GM21528 (cell line): ENCODE data around the gene TSPAN1.

Experiments
- ATAC-seq: cut with Tn5 transposase; IDR thresholded peaks from one replicate; pipeline ENCODE4 v1.9.1; 2021; ENCODE audit warnings: mild to moderate bottlenecking, moderate library complexity; ENCODE audit not compliant: unreplicated experiment, low FRiP score

The TSPAN1 gene

DNA sequence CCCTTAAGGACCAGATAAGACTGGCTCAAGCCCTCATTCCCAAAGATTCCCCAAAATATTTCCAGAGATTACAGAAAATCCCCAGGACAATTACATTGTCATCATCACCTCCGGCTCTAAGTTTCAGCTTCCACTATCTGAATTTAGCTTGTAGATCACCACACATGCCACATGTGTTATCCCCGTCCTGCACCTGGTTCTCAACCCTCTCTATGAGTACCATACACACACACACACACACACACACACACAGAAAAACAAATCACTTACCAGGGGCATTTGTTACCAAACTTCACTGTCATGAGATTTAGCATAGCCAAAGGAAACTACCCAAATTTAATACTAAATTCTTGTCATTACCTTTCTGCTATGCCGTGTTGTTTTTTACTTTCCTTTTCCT, 15.4 kb upstream of the TSPAN1 start:
- ATAC-seq: no peak

DNA sequence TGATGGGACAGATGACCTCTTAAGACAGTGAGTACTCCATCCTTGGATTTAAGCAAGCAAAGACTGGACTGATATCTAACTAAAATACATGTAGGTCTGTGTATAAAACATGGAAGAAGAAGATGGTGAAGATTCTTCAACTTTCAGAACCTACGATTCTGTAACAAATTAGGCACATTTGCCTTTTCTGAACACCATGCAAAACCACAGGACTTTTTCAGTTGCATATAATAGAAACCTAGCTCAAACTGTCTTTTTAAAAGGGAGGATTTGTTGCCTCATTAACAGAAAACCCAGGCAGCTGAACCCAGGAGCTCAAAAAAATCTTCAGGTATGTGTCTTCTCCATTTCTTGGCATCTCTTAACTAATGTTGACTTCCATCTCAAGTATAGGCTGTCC, 14.7 kb upstream of the TSPAN1 start:
- no peak for ATAC-seq

DNA sequence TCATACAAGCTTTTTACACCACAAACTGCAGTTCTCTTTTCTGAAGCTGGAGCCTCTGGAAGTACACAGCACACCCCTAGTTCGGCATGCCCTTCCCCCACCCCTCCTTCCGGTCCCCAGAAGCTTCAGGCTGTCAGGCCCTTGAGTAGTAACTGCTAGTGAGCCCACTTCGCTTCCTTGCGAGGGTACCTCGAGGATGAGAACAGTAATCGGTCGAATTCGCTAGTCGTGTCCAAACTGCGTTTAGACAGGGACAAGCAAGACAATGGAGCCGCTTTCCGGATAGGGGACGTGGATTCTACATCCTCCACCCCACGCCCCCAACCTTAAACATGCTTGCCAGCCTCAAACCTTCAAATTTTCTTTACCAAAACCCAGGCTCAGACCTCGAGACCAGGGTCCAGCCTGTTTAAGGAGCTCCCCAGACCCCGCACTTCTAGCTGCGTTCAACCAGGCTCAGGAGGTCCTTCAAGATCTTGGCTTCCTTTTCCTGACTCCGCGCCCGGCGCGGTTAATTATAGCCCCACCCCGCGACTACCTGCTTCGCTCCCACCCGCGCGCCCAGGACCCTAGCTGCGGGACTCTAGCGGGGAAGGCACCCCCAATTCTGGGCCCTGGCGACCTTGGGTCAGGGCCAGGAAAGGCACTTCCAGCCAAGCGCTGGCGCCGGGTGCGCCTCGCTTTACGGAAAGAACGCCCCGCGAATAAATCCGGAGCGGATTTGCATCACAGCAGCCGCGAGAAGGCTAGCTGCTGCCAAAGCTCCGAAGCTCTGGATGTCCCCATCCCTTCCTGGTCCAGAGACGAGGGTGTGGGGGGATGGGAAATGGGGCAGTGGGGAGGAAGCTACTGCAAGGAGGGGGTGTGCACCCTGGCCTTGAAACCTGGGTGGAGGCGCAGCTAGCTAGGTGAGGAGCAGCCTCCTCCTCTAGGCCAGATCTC, 8.1 kb upstream of the TSPAN1 start:
- ATAC-seq: no peak

DNA sequence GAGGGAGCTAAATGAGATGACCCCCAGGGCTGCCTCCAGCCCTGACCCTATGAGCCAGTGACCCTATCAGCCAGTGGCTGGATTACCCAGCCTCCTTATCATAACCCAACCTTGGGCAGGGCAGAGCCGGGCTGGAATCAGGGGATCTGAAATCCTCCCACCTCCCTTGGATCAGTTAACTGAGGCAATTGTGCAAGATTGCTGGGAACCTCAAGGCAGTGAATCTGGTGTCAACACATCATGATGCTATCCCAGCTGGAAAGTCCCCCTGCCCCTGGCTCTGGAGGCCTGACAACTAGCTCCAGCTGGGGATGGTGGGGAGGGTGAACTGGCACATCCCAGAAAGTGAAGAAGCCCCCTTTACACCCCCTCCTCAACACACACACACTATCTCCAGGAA, 6.4 kb upstream of the TSPAN1 start:
- ATAC-seq: no peak

DNA sequence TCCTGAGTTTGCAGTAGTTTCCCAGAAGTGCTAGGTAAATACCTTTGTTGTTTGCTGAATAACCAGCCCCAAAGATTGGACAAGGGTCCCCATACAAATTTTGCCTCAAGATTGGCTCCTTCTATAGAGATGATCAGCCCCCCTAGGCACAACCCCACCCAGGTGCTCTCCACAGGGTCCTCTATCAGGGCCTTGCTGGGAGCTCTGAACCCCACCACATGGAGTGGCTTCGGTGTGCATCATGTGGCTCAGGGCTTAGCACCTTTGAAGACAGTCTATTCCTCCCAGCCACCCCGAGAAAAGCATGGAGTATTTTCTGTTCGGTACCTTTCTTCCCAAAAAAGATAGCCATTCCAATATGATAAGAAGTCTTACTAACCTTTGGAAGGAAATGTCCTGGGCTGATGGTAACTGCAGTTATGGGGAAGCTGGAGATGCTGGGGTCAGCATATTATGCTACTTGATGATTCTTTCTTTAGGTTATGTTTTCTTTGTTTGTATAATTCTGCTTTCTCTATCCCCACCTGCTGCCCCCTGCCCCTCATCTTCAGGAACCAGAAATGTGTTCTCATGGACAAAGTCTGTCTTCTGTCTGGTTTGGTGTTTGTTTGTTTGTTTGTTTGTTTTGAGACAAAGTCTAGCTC, 5.0 kb upstream of the TSPAN1 start:
- no peak for ATAC-seq

DNA sequence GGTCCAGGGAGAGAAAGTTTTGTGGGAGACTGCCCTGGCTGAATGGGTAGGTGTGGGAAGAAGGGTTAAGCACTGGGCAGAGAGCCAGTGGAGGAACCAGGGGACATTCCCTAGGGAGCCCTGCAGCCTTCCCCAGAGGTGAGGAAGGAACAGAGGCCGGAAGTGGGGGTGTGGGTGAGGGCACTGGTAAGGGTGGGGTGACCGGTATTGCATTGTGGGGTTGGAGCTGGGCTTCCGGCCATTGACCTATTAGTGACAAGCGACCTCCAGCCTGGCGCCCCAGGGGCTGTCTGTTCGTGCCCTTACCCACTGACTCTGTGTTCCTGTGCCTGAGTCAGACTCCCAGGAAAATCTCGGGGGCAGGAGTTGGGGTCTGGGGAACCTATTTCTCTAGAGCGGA, 3.5 kb upstream of the TSPAN1 start:
- no peak for ATAC-seq

DNA sequence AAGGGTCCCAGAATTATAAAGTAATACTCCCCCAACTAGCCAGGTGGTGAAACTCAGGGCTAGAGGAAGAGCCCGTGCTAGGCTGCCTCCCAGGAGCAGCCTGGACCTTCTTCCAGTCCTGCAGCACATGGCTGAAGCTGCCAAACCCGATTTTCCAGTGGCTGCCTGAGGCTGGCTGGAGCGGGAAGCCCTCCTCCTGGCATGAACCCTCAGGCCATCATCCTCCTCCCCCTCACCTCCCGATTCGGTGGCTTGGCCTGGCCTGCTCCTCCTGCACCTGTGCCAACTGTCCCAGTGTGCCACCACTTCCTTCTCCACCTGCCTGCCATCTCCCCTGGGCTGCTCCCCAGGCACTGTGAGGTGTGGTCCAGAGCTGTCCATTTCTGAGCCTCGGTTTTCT, 3.0 kb upstream of the TSPAN1 start:
- ATAC-seq: no peak

DNA sequence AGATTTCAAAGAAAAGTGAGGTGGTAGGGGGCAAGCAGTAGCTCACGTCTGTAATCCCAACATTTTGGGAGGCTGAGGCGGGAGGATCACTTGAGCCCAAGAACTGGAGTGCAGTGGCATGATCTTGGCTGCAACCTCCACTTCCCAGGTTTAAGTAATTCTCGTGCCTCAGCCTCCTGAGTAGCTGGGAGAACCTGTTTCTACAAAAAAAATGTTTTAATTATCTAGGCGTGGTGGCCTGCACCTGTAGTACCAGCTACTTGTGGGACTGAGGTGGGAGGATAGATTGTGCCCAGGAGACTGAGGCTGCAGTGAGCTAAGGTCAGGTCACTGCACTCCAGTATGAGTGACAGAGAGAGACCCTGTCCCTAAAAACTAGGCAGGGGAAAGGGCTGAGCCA, 2.6 kb upstream of the TSPAN1 start:
- no peak for ATAC-seq

DNA sequence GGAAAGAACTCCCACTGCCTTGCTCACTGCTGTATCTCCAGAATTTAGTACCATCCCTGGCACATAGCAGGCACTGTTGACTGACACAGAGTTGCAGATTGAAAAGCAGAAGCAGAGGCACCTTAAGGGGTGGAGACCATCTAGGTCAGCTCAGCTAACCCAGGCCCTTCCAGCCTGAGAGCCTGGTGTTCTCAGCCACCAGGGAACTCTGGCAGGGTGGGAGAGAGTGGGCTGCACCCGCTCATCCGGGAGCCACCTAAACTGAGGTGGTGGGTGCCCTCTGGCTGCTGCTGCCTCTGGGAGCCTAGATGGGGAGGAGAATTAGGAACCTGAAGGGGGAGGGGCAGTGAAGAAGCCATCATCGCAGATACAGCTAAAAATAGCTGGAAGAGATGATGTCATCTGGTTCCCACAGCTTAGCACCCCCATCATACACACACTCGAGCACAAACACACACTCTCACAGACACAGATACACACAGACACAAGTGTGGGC, 1.5 kb upstream of the TSPAN1 start:
- ATAC-seq: no peak

DNA sequence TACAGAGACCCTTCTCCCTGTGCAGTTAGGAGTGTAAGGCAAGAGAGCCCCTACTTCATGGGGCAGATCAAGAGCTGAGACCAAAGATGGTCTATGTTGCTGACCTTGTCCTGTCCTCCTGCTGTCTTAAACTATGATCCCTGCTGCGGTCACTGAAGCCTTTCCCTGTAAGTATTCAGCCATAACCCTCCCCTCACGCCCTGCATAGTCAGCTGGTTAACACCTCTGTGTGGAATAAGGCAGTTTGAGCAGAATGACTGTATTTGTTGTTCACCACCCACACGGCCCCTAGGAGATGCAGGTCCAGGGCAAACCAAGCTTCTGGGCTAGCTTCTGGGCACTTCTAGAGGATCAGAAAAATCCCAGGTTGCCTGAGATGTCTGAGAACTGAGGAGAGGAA, 356 bp downstream of the TSPAN1 start:
- no peak for ATAC-seq

DNA sequence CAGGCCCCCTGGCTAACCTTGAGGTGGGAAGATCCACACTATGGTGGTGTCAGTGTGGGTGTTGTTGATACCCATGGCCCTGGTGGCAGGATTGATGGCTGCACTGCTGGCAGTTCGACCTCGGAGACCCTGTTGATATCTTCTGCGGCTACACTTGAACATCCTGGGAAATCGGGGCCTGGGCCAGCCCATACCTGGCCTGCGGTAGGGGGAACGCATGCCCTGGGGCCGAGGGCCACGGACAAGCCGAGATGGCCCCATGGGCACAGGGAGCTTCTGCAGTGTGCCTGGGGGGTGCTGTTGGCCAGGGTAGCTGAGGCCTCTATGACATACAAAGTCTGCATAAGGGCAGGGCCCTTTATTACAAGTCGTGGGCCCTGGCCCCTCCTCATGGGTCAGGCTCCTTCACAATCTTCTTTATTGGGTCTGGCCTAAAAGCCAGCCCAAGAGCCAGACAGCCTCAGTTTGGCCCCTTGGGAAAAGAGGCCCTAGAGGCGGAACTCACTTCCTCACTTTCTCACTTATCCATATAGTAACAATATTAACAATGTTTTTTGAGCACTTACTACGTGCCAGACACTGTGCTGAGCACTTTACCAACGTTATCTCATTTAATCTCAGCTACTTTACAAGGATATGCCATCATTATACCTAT, 1.5 kb downstream of the TSPAN1 start, which contains the start of gene P3R3URF:
Gene P3R3URF (minus strand): TSS at position 278 of the 655 bp plus-strand sequence. CDS start 17 bp downstream, at position 261.
- ATAC-seq: no peak

DNA sequence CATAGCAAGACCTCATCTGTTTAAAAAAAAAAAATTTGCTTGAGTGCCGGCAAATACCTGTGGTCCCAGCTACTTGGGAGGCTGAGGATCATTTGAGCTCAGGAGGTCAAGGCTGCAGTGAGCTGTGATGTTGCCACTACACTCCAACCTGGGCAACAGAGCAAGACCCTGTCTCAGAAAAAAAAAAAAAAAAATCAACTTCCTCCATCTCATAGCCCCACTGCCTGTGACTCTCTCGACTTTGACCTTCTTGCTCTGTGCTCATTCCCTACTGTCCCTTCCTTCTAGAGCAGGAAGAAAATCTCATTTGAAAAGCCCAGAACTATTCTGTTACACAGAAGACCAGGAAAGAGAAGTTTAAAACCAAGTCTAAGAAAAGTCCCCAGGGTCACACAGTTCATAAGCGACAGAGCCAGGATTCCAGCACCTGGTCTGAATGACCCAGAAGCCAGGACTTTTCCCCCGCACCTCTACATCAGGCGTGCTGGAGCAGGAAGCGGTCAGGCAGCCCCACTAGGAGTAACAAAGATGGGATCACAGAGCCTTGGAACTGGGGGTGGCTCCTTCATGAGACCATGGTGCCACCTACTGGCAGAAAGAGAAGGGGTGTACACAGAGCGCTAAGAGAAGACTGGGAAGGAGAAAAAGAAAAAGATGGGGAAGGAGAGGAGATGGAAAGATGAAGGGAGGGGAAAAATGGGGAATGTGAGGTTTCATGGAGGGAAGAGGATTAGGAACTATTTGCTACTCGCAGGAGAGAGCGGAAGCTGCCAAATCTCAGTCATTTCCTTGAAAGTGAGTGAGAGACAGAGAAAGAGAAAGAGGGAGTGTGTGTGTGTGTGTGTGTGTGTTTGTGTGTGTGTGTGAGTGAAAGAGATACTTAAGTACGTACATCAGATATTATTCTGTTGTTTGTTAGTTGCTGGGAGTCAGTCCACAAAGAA, 4.5 kb downstream of the TSPAN1 start:
- ATAC-seq: no peak

DNA sequence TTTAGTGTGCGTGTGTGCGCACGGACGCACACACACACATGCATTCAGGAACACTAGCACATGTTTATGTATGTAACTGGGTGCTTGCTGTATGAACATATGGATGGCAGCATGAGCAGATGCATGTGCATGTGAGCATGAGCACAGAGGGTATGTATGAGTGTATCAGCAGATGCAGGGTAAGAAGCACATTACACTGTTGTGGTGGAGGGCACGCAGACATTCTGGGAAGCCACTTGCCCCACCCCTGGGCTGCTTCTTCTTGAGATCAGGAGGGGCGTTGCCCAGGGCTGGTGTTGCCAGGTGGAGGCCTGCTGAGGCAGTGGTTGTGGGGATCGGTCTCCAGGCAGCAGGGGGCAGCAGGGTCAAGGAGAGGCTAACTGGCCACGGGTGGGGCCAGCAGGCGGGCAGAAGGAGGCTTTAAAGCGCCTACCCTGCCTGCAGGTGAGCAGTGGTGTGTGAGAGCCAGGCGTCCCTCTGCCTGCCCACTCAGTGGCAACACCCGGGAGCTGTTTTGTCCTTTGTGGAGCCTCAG, 5.3 kb downstream of the TSPAN1 start:
- ATAC-seq: no peak

DNA sequence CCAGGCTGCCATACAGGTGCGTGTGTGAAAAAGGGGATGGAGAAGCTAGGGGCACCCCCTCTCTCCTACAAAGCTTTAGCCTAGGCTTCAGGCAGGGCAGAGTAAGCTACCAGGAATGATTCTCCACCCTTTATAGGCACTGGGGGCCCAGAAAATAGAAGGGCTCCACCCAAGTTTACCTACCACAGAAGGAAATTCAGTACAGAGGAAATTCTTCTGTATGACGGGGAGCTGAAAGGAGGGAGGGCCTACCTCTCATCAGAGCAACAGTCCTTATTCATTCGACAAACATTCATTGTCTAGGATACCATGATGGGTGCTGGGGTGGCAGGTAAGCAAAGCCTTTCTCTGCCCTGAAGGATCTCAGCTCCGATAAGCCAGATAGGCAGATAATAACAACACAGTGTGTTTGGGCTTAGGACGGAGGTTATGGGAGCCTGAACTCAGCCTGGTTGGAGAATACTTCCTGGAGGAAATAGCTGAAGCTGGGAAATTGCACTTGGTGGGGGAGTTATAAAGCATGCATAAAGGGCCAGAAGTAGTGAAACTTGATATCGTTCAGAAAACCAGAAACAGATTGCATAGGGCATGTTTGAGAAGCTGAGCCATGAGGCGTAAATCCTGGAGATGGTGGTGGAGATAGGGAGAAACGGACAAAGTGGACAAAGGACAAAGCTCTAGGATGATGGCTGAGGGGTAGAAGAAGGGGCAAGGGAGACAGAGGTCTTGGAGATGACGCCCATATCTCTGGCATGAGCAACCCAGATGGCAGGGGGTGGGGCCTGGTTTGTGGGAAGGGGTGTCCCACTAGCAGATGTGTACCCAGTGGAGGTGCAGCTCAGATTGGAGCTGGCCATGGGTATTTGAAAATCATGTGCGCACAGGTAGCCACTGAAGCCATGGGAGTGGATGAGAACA, 6.7 kb downstream of the TSPAN1 start:
- ATAC-seq: no peak

DNA sequence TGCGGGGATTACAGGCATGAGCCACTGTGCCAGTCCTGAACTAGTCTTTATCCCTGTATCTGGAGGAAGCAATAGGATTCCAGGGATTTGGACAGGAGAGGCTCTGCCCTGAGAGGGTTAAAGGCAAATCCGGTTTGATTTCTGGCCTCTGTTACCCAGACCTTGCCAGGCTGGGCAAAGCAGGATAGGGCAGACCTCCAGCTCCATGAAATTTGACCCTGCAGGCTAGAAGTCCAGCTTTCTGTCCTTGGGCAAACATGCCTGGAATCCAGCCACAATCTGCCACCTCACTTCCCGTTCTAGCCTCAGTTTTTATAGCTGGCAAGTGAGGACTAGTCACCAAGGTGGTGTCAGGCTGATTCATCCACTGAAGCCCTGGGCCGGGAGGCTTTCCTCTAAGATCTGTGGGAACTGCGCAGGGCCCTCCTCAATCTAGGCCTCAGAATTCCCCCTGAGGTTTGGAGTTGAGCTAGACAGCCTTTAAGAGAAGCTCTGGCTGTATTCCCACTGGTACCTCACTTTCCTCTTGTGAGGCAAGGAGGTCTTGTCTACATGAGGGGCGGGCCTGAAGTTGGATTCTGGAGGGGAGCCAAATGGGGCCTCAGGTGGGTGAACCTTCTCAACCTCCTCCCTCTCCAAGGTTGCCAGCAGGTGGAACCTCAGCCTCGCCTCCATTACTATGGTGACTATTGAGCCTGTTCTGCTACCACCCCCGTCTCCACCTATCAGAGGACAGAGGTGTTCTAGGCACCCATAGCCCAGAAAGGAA, 8.4 kb downstream of the TSPAN1 start:
- no peak for ATAC-seq

DNA sequence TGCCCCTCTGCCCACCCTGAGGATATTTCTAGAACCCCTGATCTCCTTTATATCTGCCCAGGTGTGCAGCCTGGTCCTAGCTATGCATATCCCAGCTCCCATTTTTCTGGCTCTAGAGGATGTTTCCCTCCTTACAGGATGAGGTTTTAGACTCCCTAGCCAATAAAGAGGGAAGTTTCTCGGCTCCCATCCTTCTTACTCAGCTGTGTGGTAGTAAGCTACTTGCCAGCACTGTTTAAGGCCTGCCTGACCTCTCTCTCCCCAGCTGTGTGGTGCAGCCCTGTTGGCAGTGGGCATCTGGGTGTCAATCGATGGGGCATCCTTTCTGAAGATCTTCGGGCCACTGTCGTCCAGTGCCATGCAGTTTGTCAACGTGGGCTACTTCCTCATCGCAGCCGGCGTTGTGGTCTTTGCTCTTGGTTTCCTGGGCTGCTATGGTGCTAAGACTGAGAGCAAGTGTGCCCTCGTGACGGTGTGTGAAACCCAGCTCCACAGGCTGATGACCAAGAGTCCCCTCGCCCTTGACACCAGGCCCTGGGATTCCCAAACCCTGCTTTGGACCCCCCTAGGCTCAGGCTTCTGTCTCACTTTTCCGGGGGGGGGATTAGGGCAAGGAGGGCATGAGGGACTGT, 9.2 kb downstream of the TSPAN1 start:
- ATAC-seq: no peak

DNA sequence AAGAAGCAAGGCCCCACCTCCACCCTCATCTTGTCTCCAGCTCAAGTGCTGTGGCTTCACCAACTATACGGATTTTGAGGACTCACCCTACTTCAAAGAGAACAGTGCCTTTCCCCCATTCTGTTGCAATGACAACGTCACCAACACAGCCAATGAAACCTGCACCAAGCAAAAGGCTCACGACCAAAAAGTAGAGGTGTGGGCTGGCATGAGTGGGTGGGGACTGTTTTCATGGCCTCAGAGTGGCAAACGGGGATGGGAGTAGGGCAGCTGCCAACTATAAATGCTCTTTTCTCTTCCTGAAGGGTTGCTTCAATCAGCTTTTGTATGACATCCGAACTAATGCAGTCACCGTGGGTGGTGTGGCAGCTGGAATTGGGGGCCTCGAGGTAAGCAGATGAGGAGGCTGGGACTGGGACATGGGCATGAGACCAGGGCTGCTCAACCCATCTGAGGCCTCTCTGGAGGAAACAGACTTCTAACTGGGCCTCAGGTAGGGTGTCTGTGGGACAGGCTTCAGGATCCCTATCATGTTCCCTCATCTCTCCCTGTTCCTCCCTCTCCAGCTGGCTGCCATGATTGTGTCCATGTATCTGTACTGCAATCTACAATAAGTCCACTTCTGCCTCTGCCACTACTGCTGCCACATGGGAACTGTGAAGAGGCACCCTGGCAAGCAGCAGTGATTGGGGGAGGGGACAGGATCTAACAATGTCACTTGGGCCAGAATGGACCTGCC, 10.2 kb downstream of the TSPAN1 start:
- ATAC-seq: no peak
